SK-MEL-5 (cell line): ENCODE measurements around the gene ADPRHL1. TPM values are rescaled to one million over a fixed set of nuclear protein-coding genes. Genes with fewer than 3 reads are reported as not detected.
A peak's percentile ranks its signal among the peaks of the same experiment; 100 is the strongest.

ENCODE experiments used
- DNase-seq: peaks from one replicate; pipeline ENCODE4 v3.0.0-alpha.2; 2016; ENCODE audit warnings: low read depth, low spot score
- in situ Hi-C: cut with HindIII; loops from 2 replicates; pipeline ENCODE4 v1.10.0; 2016; ENCODE audit warnings: low sequenced_read_pairs, high pct_unique_total_duplicates, low pct_unique_long_range_greater_than_20kb
- polyA plus RNA-seq, 2 experiments: library from polyadenylated mRNA; depleted of rRNA; stranded (reverse); fragments of >200 nt; gene quantifications; 2 replicates each; pipeline ENCODE4 v1.2.3, GENCODE V29; 2015
- total RNA-seq: library from RNA; depleted of rRNA; stranded (reverse); fragments of >200 nt; shearing (Covaris generic); gene quantifications from 2 replicates; pipeline ENCODE4 v1.2.3, GENCODE V29; 2014; rRNA removed

ADPRHL1 gene
- total RNA-seq, result 0.53 and 0.80 TPM in 2 replicates
- polyA plus RNA-seq (2015; cell fraction: cytosol; rRNA removed), result 0.66 and 1.4 TPM in 2 replicates
- 0.19 and 1.4 TPM in 2 replicates for polyA plus RNA-seq (2015; cell fraction: nucleus; rRNA removed)

DNA sequence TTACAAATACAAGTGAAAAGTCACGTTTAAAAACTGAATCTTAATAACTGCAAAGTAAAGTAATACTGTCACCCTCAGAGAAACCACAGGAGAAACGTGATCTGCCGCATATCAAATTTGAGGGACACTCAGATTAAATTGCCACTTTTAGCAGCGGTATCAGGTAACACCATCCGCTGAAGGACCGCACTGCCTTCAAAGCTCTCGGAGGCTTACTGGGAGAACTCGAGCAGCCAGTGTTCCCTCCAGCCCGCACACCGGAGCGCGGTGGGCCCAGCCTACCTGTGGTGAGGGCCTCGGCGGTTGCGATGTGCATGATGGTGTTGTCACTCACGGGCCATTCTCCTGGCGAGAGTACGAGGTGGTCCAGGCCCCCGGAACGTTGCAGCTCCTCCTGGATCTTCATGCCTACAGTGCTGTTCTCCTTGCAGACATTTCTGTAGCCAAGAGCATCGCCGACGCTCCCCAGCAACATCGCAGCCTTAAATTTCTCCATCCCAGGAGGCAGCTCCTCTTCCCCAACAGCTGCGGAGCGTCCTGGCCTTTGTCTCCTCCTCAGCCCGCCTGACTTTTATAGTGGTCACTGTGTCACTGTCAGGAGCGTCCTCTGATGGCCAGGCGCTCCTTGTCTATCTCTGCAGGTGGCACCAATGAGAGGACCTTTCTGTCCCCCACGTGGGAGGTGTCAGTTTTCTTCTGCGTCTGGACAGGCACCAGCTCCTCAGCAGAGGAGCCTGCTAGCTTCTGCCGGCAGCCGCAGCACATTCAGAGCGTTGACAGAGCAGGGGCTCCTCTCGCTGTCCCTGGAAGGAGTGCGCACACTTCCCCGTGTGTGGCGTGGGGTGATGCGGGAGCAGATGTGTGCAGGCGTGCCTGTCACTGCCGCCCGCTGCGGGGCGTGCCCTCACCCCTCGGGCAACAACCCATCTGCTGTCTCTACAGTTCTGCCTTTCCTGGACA lies at the start of gene ADPRHL1:
TSS of gene ADPRHL1 (minus strand) at position 547 of the 960 bp plus-strand sequence. CDS start at position 496, 51 bp downstream.
- in situ Hi-C loops, result no loop called here
- DNase-seq, result no peak

DNA sequence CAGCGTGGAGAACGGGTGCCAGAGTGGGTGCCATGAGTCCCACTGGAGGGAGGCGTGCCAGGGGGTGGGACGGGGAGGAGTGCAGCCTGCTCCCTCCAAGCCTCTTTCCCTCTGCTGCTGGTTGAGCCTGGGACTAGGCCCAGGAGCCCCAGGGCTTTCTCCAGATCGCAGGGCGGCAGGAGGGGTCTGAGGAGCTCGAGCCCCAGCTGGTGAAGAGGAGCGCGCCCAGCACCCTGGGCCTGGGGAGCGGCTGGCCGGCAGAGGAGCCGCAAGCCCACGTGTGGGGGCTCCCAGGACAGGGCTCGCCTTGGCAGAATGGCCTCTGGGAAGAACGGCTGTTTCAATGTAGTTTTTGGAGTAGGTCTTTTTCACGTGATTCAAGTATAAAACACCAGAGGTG lies 49.4 kb upstream of the ADPRHL1 start:
- no peak for DNase-seq
- in situ Hi-C loops, result no loop called here

GRCh38 chr13:113500530-113501265 lies 47.4 kb upstream of the ADPRHL1 start:
- in situ Hi-C loops, result no loop called here
- no peak for DNase-seq

GRCh38 chr13:113499936-113500335 lies 46.6 kb upstream of the ADPRHL1 start:
- peak; percentile 15 for DNase-seq
- in situ Hi-C loops, result no loop called here

GRCh38 chr13:113498905-113499304 lies 45.6 kb upstream of the ADPRHL1 start:
- no peak for DNase-seq
- in situ Hi-C loops, result no loop called here

GRCh38 chr13:113497217-113497616 lies 43.9 kb upstream of the ADPRHL1 start:
- in situ Hi-C loops, result no loop called here
- no peak for DNase-seq

- no peak for DNase-seq
- in situ Hi-C loops, result no loop called here
These were observed 42.4 kb upstream of the ADPRHL1 start for GRCh38 chr13:113495494-113496210.

GRCh38 chr13:113493315-113493951 lies 40.1 kb upstream of the ADPRHL1 start:
- DNase-seq, result peak; percentile 37
- in situ Hi-C loops, result no loop called here

- in situ Hi-C loops, result no loop called here
- DNase-seq, result no peak
These were observed 38.7 kb upstream of the ADPRHL1 start for GRCh38 chr13:113491982-113492381.

DNA sequence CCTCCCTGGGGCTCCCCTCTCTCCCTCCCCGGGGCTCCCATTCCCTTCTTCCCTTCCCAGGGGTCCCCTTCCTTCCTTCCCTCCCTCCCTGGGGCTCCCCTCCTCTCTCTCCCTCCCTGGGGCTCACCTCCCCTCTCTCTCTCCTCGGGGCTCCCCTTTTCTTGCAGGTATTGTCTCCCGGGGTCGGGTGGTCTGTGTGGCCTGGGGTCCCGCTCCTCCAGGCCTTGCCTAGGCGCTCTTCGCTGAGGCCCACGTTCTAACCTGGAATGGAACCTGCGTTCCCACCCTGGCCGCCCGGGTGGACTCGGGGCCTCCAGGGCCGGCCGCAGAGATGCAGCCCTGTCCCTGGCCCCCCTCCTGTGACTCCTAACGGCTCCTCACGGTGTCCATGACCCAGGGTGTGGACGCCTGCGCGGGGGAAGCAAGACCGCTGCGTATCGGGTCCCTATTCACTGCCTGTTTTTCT lies 38.2 kb upstream of the ADPRHL1 start:
- in situ Hi-C loops, result no loop called here
- DNase-seq, result peak; percentile 18

GRCh38 chr13:113490496-113491417 lies 37.5 kb upstream of the ADPRHL1 start, which contains the start of gene DCUN1D2:
Gene DCUN1D2, minus strand, starts transcription at chr13:113490711. Its CDS starts 42 bp downstream, at chr13:113490669.
- DNase-seq, result peak; percentile 92
- in situ Hi-C loops, result no loop called here

DNA sequence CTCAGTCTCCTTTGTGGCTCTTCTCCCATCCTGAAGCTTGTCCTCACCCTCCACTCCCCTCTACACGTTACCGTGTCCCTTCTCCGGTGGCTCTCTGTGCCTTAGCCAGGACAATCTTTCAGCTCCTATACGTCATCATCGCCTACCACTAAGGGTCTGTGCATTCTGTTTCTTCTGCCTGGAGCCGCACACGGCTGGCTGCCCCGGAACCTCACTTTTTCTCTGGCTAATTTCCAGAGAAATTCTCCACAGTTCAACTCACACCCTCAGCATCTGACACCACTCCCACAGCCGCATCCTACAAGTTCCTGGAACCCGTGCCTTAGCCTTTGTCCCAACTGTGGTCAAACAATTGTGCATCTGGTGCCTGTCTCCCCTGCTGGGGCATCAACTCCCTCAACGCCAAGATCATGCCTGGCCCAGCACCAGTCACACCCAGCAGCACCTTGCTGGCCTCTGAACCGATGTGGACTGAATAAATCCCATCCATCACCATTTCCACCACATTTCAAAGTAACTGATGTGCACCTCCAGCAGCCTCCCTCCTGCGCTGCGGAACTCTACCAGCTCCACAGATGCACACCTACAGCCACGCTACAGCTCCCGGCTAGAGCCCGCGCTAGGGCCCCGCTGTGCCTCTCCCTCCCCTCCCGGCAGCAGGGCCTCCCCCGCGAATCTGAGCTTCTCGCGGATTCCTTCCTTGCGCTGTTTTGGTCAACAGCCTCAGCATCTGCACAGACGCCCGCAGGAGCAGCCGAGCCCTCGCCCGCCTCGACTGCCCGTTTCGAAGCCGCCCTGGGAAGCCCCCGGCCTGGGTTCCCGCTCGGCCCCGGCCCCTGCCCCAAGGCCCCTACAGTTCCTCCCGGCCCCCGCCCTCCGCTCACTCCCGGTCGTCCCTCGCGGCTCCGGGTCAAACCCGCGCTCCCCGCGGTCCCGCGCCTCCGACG lies 36.5 kb upstream of the ADPRHL1 start:
- peak; percentile 8 for DNase-seq
- in situ Hi-C loops, result no loop called here

DNA sequence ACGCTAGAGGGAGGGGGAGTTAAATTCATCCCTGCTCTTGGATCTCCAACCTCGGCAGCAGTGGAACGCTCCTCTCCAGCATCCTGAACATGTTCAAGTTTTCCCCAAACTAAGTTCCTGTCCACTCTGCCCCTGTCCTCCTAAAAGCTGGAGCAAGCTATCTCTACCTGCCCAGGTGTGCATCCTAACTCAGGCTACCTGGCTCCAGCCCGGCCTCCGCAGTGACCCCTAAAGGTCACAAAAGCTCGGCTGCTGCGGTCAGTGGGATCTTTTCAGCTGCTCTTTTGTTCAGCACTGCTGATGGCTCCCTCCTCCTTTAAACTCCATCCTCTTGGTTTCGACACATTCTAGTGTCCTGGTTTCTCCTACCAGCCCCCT lies 35.9 kb upstream of the ADPRHL1 start:
- DNase-seq, result no peak
- in situ Hi-C loops, result no loop called here

DNA sequence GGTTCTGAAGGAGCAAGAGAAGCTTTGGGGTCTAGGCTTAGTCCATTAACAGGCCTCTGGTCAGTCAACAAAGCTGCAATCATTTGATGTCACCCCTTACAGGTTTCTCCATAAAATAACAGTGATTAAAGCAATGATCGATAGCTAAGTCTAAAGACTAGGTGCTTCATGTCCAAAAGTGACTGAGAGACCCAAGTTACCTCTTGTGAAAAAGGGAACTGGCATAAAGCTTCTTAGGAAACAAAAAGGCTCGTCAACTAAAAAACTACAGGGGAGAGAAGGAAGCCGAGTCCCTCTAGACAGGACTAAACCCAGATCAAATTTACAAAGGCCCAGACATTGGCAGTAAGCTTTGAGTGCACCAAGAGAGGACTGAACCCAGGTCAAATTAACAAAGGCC lies 35.0 kb upstream of the ADPRHL1 start:
- in situ Hi-C loops, result no loop called here
- DNase-seq, result no peak

DNA sequence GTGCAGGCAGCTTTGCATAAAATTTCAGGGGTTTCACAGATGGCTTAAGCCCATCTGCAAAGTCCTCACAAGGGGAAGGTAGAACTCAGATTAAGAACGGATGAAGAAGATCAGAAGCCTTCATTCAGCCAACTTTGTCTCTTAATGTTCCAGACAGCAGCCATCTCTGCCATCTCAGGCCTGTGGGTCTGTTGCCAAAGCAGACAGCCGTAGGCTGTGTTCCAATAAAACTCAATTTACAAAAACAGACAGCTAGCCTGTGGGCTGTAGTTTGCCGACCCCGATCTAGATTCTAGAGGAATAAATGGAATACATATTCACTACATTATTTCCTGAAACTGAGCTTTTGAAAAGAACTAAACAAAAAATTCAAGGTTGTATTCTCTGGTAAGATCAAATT lies 33.4 kb upstream of the ADPRHL1 start:
- in situ Hi-C loops, result no loop called here
- no peak for DNase-seq
